ENCODE results near the gene ATP5IF1. TPM values are rescaled to one million over a fixed set of nuclear protein-coding genes. Genes with fewer than 3 reads are reported as not detected.

Gene ATP5IF1
- total RNA-seq, 1 experiment from 2014 or later, result 146 TPM

DNA sequence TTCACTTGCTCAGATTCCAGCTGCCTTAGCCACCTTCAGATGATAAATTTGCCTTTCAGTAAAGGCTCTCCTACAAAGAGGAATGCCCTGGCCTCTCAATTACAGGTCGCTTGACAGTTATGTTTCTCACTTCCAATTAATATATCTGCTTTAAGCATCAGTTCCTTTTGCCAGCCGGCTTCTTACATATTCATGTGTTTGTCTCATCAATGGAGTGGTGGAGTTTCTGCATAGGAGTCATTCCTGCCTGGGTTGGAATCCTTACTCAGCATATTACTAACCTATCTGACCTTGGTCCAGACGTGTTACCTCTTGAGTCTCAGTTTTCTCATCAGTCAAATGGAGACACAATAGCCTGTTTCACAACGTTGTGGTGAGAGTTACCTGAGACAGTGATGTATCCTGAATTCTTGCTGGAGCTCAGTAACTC, 14.0 kb downstream of the ATP5IF1 start:
- Histone ChIP-seq H3K4me2 (peak overlapping the region; percentile 93), H3K4me1 (replicated peaks; ENCODE audit: insufficient read depth) (peaks cover 31% of the 10 kb centered on the region), H3K9me3 (ENCODE audit: insufficient read depth, low read depth) (no peaks in the 10 kb centered on the region), H3K27me3 (ENCODE audit: insufficient read depth, low read depth) (no peaks in the 10 kb centered on the region), H3K79me2 (ENCODE audit: low read depth) (0 out of 2 replicates have a peak, but pooled peaks cover 3% of the 10 kb centered on the region), H3F3A (ENCODE audit: insufficient read depth, low read depth) (peaks cover 41% of the 10 kb centered on the region), H4K20me1 (ENCODE audit: insufficient read depth) (no peaks in the 10 kb centered on the region), H3K36me3 (ENCODE audit: low read depth) (no peaks in the 10 kb centered on the region), H2AFZ (no peak overlapping the region), H3K9me2 (ENCODE audit: insufficient read depth) (no peaks in the 10 kb centered on the region), H3K27ac (peak overlapping the region; percentile 100), H3K4me3 (no peak overlapping the region)
- BruUV-seq (replicated peaks), result no TSS peak
- POLR2A ChIA-PET (ENCODE audit: unreplicated experiment), result interaction anchor here (0.5 to 1.9 kb wide), 4 partner anchors 52 to 332 kb away, joined by 4 to 14 read pairs (median 8); partner anchors contain the start of genes PHACTR4 and RCC1
- intact Hi-C loops (cut with micrococcal nuclease; ENCODE audit: unreplicated experiment), result loop anchor here (1.0 to 5.0 kb wide), 6 partner anchors 79 to 627 kb away; partner anchors contain the start of genes MED18 and RCC1
- CTCF ChIA-PET, result interaction anchor here (1.2 to 1.7 kb wide), 3 partner anchors 110 to 267 kb away, joined by 7 to 13 read pairs (median 8); no protein-coding TSS in a partner anchor
- TF ChIP-seq, protein P1, sequence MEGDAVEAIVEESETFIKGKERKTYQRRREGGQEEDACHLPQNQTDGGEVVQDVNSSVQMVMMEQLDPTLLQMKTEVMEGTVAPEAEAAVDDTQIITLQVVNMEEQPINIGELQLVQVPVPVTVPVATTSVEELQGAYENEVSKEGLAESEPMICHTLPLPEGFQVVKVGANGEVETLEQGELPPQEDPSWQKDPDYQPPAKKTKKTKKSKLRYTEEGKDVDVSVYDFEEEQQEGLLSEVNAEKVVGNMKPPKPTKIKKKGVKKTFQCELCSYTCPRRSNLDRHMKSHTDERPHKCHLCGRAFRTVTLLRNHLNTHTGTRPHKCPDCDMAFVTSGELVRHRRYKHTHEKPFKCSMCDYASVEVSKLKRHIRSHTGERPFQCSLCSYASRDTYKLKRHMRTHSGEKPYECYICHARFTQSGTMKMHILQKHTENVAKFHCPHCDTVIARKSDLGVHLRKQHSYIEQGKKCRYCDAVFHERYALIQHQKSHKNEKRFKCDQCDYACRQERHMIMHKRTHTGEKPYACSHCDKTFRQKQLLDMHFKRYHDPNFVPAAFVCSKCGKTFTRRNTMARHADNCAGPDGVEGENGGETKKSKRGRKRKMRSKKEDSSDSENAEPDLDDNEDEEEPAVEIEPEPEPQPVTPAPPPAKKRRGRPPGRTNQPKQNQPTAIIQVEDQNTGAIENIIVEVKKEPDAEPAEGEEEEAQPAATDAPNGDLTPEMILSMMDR (conservative IDR thresholded peaks at IDR 0.05), result no peak
- no peak for TF ChIP-seq EZH2 (IDR thresholded peaks at IDR 0.05; ENCODE audit: low read depth)
- DNase-seq, result no peak

- no peak for TF ChIP-seq EZH2 (IDR thresholded peaks at IDR 0.05; ENCODE audit: low read depth)
- TF ChIP-seq, protein P1 (conservative IDR thresholded peaks at IDR 0.05), result no peak
- no peak for DNase-seq
- intact Hi-C loops (cut with micrococcal nuclease; ENCODE audit: unreplicated experiment), result no loop called here
- CTCF ChIA-PET, result no interaction called here
- Histone ChIP-seq H3K4me3 (no peak overlapping the region), H3F3A (ENCODE audit: insufficient read depth, low read depth) (peaks cover 7% of the 10 kb centered on the region; the same call in 1 of the 2 replicates), H3K4me2 (no peak overlapping the region), H3K36me3 (ENCODE audit: low read depth) (peaks cover 7% of the 10 kb centered on the region; the same call in 1 of the 2 replicates), H3K27me3 (ENCODE audit: insufficient read depth, low read depth) (no peaks in the 10 kb centered on the region), H3K9me3 (ENCODE audit: insufficient read depth, low read depth) (no peaks in the 10 kb centered on the region), H3K27ac (no peak overlapping the region), H4K20me1 (ENCODE audit: insufficient read depth) (peaks cover 12% of the 10 kb centered on the region), H3K4me1 (replicated peaks; ENCODE audit: insufficient read depth) (peaks cover 11% of the 10 kb centered on the region; the same call in 1 of the 2 replicates), H3K79me2 (ENCODE audit: low read depth) (peaks cover 16% of the 10 kb centered on the region), H3K9me2 (ENCODE audit: insufficient read depth) (no peaks in the 10 kb centered on the region), H2AFZ (no peak overlapping the region)
- no TSS peak for BruUV-seq (replicated peaks)
- POLR2A ChIA-PET (ENCODE audit: unreplicated experiment), result interaction anchor here (0.6 kb wide), 1 partner anchor 74 kb away, joined by 6 read pairs; no protein-coding TSS in a partner anchor
Observed at GRCh38 chr1:28256197-28256827, 20.4 kb downstream of the ATP5IF1 start.

DNA sequence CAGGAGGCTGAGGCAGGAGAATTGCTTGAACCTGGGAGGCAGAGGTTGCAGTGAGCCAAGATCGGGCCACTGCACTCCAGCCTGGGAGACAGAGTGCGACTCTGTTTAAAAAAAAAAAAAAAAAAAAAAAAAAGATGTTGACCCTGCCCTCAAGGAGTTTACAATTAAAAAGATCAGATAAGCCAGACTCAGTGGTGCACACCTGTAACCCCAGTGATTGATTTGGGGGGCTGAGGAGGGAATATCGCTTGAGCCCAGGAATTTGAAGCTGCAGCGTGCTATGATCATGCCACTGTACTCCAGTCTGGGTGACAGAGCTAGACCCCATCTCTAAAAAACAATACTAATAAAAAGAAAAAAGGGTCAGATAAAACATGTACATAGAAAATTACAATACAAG, 21.8 kb downstream of the ATP5IF1 start:
- ChIA-PET CTCF (interaction anchor here (0.5 to 0.6 kb wide), 2 partner anchors 9 to 139 kb away, joined by 3 to 7 read pairs; no protein-coding TSS in a partner anchor), POLR2A (ENCODE audit: unreplicated experiment) (interaction anchor here (0.6 to 0.8 kb wide), 2 partner anchors 96 to 1474 kb away, joined by 3 to 6 read pairs; no protein-coding TSS in a partner anchor)
- Histone ChIP-seq H3F3A (ENCODE audit: insufficient read depth, low read depth) (peaks cover 7% of the 10 kb centered on the region; the same call in 1 of the 2 replicates), H3K4me3 (no peak overlapping the region), H3K36me3 (ENCODE audit: low read depth) (peaks cover 8% of the 10 kb centered on the region; the same call in 1 of the 2 replicates), H3K4me1 (replicated peaks; ENCODE audit: insufficient read depth) (peaks cover 16% of the 10 kb centered on the region; the same call in 1 of the 2 replicates), H2AFZ (no peak overlapping the region), H3K27me3 (ENCODE audit: insufficient read depth, low read depth) (no peaks in the 10 kb centered on the region), H3K9me2 (ENCODE audit: insufficient read depth) (no peaks in the 10 kb centered on the region), H3K9me3 (ENCODE audit: insufficient read depth, low read depth) (no peaks in the 10 kb centered on the region), H3K79me2 (ENCODE audit: low read depth) (peaks cover 31% of the 10 kb centered on the region), H3K27ac (peak overlapping the region; percentile 91), H3K4me2 (no peak overlapping the region; the same call in 1 of the 2 replicates), H4K20me1 (ENCODE audit: insufficient read depth) (peaks cover 26% of the 10 kb centered on the region)
- DNase-seq, result no peak
- BruUV-seq (replicated peaks), result no TSS peak
- intact Hi-C loops (cut with micrococcal nuclease; ENCODE audit: unreplicated experiment), result no loop called here
- TF ChIP-seq EZH2 (IDR thresholded peaks at IDR 0.05; ENCODE audit: low read depth), result no peak
- TF ChIP-seq, protein P1 (conservative IDR thresholded peaks at IDR 0.05), result no peak
